ENCODE data around the gene CPB2. TPM values are rescaled to one million over a fixed set of nuclear protein-coding genes. Genes with fewer than 3 reads are reported as not detected.

Gene CPB2
- total and polyA plus RNA-seq, 9 of the 15 experiments (the other 6 are each of a cell fraction or from before 2014, with no cell fraction given): 0.03 to 0.16 (median 0.07) TPM; not detected in 6

- TF ChIP-seq ZNF165 (CRISPR knock-in tag; IDR thresholded peaks at IDR 0.05; ENCODE audit: borderline replicate concordance) (no peak), FOXP1 (CRISPR knock-in tag; IDR thresholded peaks at IDR 0.05) (no peak), YY1 (IDR thresholded peaks at IDR 0.05; ENCODE audit: borderline replicate concordance in 1 of 3, control insufficient read depth in 1 of 3, extremely low read depth in 1 of 3, insufficient read depth in 3 of 3, insufficient read length in 1 of 3, insufficient replicate concordance in 2 of 3, low read depth in 1 of 3, low read length in 2 of 3) (no peak), SOX6 (IDR thresholded peaks at IDR 0.05) (no peak), ZC3H4 (CRISPR knock-in tag; IDR thresholded peaks at IDR 0.05; ENCODE audit: borderline replicate concordance) (no peak)
These were observed 27.6 kb downstream of the CPB2 start (continued) for GRCh38 chr13:46077265-46077664.

GRCh38 chr13:46076827-46077226 is 28.0 kb downstream of the CPB2 start:
- no peaks in the 10 kb centered on the region; a peak in 1 of 5 replicates for H3K4me1 ChIP-seq (replicated peaks in 1 of 2; ENCODE audit: control insufficient read depth in 2 of 2, insufficient read depth in 2 of 2, low read length in 2 of 2)
- FAIRE-seq (no peak), DNase-seq (ENCODE audit: extremely low read depth in 1 of 4, low spot score in 3 of 4) (no peak), ATAC-seq (no peak)
- intact Hi-C loops (cut with micrococcal nuclease): no loop called here
- H3K9ac ChIP-seq (ENCODE audit: insufficient read depth in 1 of 2, low read depth in 2 of 2, low read length in 2 of 2): no peak overlapping the region
- CTCF ChIA-PET (ENCODE audit: low intra/inter-chr PET ratio): no interaction called here
- TF ChIP-seq ELK1 (CRISPR knock-in tag; IDR thresholded peaks at IDR 0.05) (no peak), THAP7 (CRISPR knock-in tag; IDR thresholded peaks at IDR 0.05) (no peak), EGR1 (conservative IDR thresholded peaks at IDR 0.05) (no peak)
- no peak overlapping the region for H3K4me3 ChIP-seq
- WGBS (ENCODE audit: insufficient coverage, low coverage, missing lambda C conversion rate): 69% methylated on average over 3 of the region's 3 CpGs
- no peaks in the 10 kb centered on the region for H3K9me1 ChIP-seq (ENCODE audit: control insufficient read depth, insufficient read depth, low read length)
- no peaks in the 10 kb centered on the region for H3K9me3 ChIP-seq (replicated peaks; ENCODE audit: control insufficient read depth, insufficient read depth, low read depth, low read length)
- no peaks in the 10 kb centered on the region for H3K36me3 ChIP-seq (ENCODE audit: control insufficient read depth, insufficient read depth, low read length)
- H3K4me2 ChIP-seq (ENCODE audit: insufficient read depth, low read length): no peak overlapping the region
- H3K27ac ChIP-seq (ENCODE audit: extremely low read depth, low read depth, low read length): no peak overlapping the region
- no peaks in the 10 kb centered on the region for H3K27me3 ChIP-seq (ENCODE audit: control insufficient read depth in 2 of 2, insufficient read depth in 2 of 2, low read length in 2 of 2)
- H2AFZ ChIP-seq (ENCODE audit: low read depth, low read length): no peak overlapping the region
- H3K79me2 ChIP-seq (ENCODE audit: control insufficient read depth, insufficient read depth, low read length): no peaks in the 10 kb centered on the region
- in situ Hi-C loops (cut with MboI): no loop called here
- BruUV-seq (replicated peaks): no TSS peak
- H4K20me1 ChIP-seq (replicated peaks; ENCODE audit: control insufficient read depth, insufficient read depth, low read length): no peaks in the 10 kb centered on the region
- POLR2A ChIA-PET: no interaction called here
